NCI-H2171 treated with DMSO at 0.1 percent for 48 hours (cell line): Measurements from ENCODE around the gene EIPR1.

Source experiments
- DNase-seq: peaks from one replicate; lab custom pipeline; 2025; lab: John Stamatoyannopoulos, UW

The EIPR1 gene

DNA sequence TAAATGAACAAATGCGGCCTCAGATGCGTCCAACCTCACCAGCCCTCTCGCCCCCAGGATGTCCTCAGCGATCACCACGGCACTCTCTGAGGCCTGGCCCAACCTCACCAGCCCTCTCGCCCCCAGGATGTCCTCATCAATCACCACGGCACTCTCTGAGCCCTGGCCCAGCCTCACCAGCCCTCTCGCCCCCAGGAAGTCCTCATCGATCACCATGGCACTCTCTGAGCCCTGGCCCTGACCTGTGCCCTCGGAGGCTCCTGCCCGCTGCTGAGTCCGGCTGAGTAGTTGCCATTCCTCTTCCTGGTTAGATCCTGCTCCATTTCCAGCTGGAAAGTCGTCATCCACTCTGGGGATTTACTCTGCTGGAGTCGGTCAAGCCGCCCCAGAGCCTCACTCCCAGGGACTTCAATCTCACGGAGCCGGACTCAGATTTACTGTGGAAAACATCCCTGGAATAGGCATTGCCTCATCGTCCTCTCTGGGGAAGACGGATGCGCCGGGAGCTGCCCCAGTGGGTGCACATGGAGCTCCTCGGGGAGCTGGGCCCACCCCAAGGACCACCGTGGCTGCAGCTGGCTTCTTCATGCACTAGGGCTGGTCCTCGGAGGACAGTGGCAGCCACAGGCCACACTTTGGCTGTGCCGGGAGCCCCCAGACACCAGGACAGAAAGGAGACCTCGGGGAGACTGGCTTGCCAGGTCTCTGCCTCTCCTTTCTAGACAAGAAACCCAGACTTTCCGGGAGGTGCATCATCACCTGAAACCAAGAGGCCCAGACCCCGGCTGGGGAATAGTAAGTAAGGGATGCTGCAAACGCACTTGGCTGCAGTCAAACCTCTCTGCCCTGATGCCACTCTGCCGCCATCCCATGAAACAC is 230.6 kb downstream of the EIPR1 start:
- no peak for DNase-seq

GRCh38 chr2:3146175-3146574 is 231.4 kb downstream of the EIPR1 start:
- no peak for DNase-seq

DNA sequence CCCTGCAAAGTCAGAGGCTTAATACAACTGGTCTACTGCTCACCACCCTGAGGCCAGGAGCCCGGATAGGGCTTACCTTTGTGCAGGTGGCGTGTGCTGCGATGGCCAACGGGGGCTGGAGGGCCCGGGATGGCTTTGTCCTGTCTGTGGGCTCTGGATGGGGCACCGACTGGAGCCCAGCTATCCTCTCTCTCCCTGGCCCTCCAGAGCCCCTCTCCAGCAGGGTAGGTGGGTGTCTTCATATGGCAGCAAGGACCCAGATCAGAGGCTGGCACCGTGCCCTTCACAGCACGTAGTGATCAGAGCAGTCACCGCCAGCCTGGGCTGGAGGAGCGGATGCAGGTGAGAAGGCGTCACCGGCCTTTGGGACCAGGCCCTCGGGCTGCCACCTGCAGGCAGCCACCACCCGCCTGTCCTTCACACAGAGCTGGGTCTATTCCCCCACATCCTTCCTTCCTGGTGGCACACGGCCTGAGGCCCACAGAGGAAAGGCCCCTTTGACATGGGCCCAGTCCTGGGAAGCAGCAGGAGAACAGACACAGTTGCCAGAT is 232.1 kb downstream of the EIPR1 start:
- DNase-seq: no peak

- no peak for DNase-seq
Measured at GRCh38 chr2:3144856-3145255, 232.8 kb downstream of the EIPR1 start.

GRCh38 chr2:3143602-3144001 is 234.0 kb downstream of the EIPR1 start:
- DNase-seq: no peak

DNA sequence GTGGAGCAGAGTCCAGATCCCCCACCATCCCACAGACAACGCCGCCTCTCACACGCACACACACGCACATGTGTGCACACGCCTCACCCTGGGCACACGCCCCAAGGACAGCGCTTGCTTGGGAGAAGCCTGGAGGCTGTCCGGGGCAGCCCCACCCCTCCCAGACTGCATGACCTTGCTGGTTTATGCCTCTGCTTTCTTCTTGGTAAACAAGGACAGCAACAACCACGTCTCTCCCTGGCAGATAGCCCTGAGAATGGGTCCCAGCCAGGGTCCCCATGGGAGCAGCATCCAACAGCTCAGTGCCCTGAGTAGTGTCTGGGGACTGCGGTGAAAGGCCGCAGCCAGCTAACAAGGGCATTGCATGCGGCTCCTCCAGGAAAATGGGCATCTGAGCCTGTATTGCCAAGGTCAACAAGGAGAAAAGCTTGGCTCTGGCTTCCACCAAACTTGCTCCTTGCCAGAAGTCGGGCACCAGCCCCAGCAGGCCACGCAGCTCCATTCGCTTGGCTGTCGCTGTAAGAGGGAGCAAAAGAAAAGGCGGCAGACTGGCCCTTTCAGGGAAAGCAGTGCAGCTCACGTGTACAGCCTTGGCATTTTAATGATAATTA is 234.6 kb downstream of the EIPR1 start:
- DNase-seq: no peak

- DNase-seq: no peak
Measured at GRCh38 chr2:3142210-3142609, 235.4 kb downstream of the EIPR1 start.

- DNase-seq: no peak
Measured at GRCh38 chr2:3141696-3142095, 235.9 kb downstream of the EIPR1 start.

GRCh38 chr2:3139906-3140305 is 237.7 kb downstream of the EIPR1 start:
- DNase-seq: no peak
